Measurements from ENCODE around the gene SCGB1C2.

DNA sequence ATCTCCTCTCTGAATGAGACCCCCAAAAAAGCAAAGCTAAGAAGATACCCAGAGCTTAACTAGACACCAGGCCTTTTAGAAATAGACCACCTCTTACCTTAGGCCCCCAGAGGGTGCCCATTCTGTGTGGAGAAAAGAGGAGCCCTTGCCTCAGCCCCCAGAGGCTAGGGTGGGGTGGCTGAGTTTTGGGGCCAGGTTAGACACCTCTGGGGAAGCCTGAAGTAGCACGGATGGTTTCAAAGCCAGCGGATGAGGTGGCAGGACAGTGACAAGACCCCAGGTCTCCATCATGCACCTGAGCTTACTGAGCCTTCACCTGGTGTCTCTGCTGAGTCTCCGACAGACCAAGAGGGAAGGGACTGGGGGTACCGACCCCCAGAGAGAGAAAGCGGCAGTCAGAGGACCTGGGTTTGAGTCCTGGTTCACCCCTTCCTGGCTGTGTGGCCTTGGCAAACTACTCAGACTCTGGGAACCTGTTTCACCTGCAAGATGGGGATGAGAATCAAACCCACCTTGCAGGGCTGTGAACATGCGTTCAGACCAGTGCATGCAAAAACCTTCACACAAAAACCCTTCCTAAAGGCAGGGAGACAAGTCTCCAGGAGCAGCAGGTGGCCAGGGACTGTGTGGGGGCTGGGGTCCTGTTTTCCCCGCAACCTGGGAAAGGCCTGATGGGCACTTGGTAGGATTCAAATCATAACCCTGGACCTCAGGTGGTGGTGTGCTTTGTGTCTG, 7.7 kb downstream of the SCGB1C2 start:
- no peak for TF ChIP-seq GATA2 (IDR thresholded peaks at IDR 0.05; ENCODE audit: insufficient read depth, insufficient read length, low read depth, low read length)
- TF ChIP-seq JUN (IDR thresholded peaks at IDR 0.05; ENCODE audit: borderline replicate concordance, insufficient read depth, insufficient read length, low read depth), result no peak
- TF ChIP-seq, protein P1, sequence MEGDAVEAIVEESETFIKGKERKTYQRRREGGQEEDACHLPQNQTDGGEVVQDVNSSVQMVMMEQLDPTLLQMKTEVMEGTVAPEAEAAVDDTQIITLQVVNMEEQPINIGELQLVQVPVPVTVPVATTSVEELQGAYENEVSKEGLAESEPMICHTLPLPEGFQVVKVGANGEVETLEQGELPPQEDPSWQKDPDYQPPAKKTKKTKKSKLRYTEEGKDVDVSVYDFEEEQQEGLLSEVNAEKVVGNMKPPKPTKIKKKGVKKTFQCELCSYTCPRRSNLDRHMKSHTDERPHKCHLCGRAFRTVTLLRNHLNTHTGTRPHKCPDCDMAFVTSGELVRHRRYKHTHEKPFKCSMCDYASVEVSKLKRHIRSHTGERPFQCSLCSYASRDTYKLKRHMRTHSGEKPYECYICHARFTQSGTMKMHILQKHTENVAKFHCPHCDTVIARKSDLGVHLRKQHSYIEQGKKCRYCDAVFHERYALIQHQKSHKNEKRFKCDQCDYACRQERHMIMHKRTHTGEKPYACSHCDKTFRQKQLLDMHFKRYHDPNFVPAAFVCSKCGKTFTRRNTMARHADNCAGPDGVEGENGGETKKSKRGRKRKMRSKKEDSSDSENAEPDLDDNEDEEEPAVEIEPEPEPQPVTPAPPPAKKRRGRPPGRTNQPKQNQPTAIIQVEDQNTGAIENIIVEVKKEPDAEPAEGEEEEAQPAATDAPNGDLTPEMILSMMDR (IDR thresholded peaks at IDR 0.05; ENCODE audit: extremely low read depth in 1 of 2, insufficient read depth in 1 of 2, low read depth in 1 of 2, low read length in 2 of 2), result no peak
- TF ChIP-seq, protein P2, sequence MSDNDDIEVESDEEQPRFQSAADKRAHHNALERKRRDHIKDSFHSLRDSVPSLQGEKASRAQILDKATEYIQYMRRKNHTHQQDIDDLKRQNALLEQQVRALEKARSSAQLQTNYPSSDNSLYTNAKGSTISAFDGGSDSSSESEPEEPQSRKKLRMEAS (IDR thresholded peaks at IDR 0.05; ENCODE audit: insufficient read depth, insufficient read length), result no peak
- TF ChIP-seq POLR2A (IDR thresholded peaks at IDR 0.05; ENCODE audit: low read depth, low read length), result no peak
